A673 (cell line): Measurements from ENCODE around the gene EIPR1.

ENCODE experiments used
- CTCF ChIP-seq: fragments of 300-800, 200-600 bp; sonication (generic); conservative IDR thresholded peaks from 2 replicates; pipeline ENCODE4 v1.5.1; 2017; ENCODE audit warnings: low read depth, mild to moderate bottlenecking, antibody characterized with exemption, low read length, moderate library complexity, mixed read lengths
- EZH2 ChIP-seq: fragments of 200-600 bp; sonication (generic); IDR thresholded peaks from 2 replicates; pipeline ENCODE4 v1.6.1; 2017; ENCODE audit warnings: borderline replicate concordance, low read depth, mild to moderate bottlenecking, mixed read lengths, antibody characterized with exemption, low read length; ENCODE audit not compliant: poor library complexity, severe bottlenecking

- no peak for TF ChIP-seq CTCF
- TF ChIP-seq EZH2 = no peak
Observed at GRCh38 chr2:3201281-3201680, 176.3 kb downstream of the EIPR1 start.
